Metanephros (tissue), 2 donors: ENCODE results near the gene CAPN1. TPM values are rescaled to one million over a fixed set of nuclear protein-coding genes. Genes with fewer than 3 reads are reported as not detected.
A peak's percentile ranks its signal among the peaks of the same experiment; 100 is the strongest.

Experiments
- small RNA-seq: library from RNA; depleted of rRNA; stranded (forward); fragments of <200 nt; gene quantifications from one replicate; pipeline ENCODE3, GENCODE V24; 2014; ENCODE audit warnings: low replicate concordance
- total RNA-seq: library from RNA; depleted of rRNA; stranded (reverse); fragments of >200 nt; gene quantifications from one replicate; pipeline ENCODE4 v1.2.3, GENCODE V29; 2014

The CAPN1 gene
- 142 TPM for total RNA-seq

DNA sequence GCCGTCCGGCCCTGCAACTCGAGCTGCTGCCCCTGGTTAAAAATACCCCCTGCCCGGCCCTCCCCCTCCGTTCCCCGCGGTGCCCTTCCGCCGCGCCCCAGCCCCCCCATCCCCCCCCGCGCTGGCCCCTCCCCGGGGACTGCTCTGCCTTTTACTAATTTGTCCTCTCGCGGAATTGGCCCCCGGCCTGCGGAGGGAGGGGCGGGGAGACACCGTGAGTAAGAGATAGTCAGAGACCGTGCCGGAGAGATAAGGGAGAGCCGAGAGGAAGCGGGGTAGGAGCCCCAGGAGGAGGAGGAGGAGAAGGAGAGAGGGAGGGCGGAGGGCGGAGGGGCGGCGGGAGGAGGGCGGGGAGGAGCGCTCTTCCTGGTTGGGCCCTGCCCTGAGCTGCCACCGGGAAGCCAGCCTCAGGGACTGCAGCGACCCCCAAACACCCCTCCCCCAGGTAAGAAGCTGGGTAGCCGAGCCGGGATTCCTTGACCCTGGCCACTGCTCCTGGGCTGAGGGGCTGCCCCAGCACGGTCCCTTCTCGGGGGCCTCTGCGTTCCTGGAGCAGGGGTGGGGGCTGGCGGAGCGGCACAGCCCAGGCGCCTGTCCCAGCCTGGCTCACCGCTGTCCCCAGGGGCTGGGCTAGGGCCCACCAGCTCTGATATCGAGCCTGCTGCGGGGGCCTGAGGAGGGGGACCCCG, at the start of gene CAPN1:
Gene CAPN1 (plus strand): TSS at position 360 of the 689 bp plus-strand sequence. CDS start 774 bp downstream, outside the sequence.

GRCh38 chr11:65134240-65134951, 47.3 kb upstream of the CAPN1 start, which contains the start of gene SYVN1:
Gene SYVN1 (minus strand): TSS chr11:65134519. CDS start chr11:65133601, 918 bp downstream.

DNA sequence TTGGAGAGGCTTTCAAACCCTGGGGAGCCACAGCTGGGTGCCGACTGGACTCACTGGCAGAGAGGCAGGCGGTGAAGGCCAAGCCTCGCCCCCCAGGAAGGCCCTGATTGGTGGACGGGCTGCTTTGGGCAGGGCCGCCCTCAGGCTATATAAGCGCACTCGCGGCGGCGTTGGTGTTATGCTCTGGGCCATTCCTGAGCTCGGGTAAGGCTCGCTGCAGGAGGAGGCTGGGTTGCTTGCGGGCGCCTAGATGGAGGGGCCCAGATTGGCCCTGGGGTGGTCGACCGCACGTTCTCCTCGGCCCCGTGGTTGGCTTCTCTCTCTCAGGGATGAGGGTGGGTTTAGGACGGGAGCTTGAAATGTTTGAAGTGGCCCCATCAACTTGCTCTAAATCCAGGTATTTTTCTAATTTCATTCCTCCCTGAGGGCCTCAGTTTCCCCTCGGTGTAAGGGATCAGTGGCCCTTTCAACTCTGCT, 11.6 kb upstream of the CAPN1 start, which contains the start of gene SPDYC:
Gene SPDYC (plus strand): TSS at position 176 of the 477 bp plus-strand sequence. CDS start 1,125 bp downstream, outside the sequence.

Small RNA genes within 50 kb of the gene (small RNA-seq; reads per million reads assigned to genes)
- gene HIGD1AP10 (not detected), gene PDCL2P2 (not detected), gene RNU2-23P (2.9 reads per million, percentile 91 among the genes with 10 or more reads in this experiment)

Other genes with a start within 250 kb of the CAPN1 start
- gene GPHA2, start 246.0 kb upstream of the CAPN1 start, total RNA-seq, result 1.3 TPM
- gene MAJIN, start 209.8 kb upstream of the CAPN1 start, total RNA-seq, result 0.70 TPM
- gene BATF2, start 185.0 kb upstream of the CAPN1 start, total RNA-seq, result 2.4 TPM
- 91.7 TPM for gene ARL2, start 167.8 kb upstream of the CAPN1 start, total RNA-seq
- 21.5 TPM for gene SNX15, start 154.5 kb upstream of the CAPN1 start, total RNA-seq
- gene SAC3D1, start 140.7 kb upstream of the CAPN1 start, total RNA-seq, result 7.8 TPM
- gene NAALADL1, start 123.4 kb upstream of the CAPN1 start, total RNA-seq, result 20.2 TPM
- 6.4 TPM for gene CDCA5, start 97.9 kb upstream of the CAPN1 start, total RNA-seq
- 29.6 TPM for gene ZFPL1, start 97.7 kb upstream of the CAPN1 start, total RNA-seq
- 421 TPM for gene VPS51, start 85.7 kb upstream of the CAPN1 start, total RNA-seq
- 65.0 TPM for gene TM7SF2, start 70.1 kb upstream of the CAPN1 start, total RNA-seq
- gene ZNHIT2, start 64.2 kb upstream of the CAPN1 start, total RNA-seq, result 8.0 TPM
- gene FAU, start 59.8 kb upstream of the CAPN1 start, total RNA-seq, result 650 TPM
- 57.1 TPM for gene MRPL49, start 59.6 kb upstream of the CAPN1 start, total RNA-seq
- gene SYVN1, start 47.4 kb upstream of the CAPN1 start, total RNA-seq, result 22.3 TPM
- gene SPDYC, start 11.7 kb upstream of the CAPN1 start, total RNA-seq, result not detected
- gene POLA2, start 80.0 kb downstream of the CAPN1 start, total RNA-seq, result 11.9 TPM
- 15.7 TPM for gene CDC42EP2, start 132.9 kb downstream of the CAPN1 start, total RNA-seq
- gene DPF2, start 151.9 kb downstream of the CAPN1 start, total RNA-seq, result 41.9 TPM
- 0.35 TPM for gene TIGD3, start 172.8 kb downstream of the CAPN1 start, total RNA-seq
- gene SLC25A45, start 200.7 kb downstream of the CAPN1 start, total RNA-seq, result 8.9 TPM
- gene FRMD8, start 204.7 kb downstream of the CAPN1 start, total RNA-seq, result 27.0 TPM
- 148 TPM for gene NEAT1, start 240.9 kb downstream of the CAPN1 start, total RNA-seq